HCT116 (cell line): ENCODE data around the gene TP53RK.

Source experiments
- CBX3 ChIP-seq: IDR thresholded peaks from 2 replicates; pipeline ENCODE4 v1.6.1; 2012; ENCODE audit warnings: low read depth
- EZH2 ChIP-seq: fragments of 200-600 bp; sonication (generic); IDR thresholded peaks from 2 replicates; pipeline ENCODE4 v1.6.1; 2017; ENCODE audit warnings: antibody characterized with exemption, mixed run types
- JUND ChIP-seq: IDR thresholded peaks from 2 replicates; pipeline ENCODE4 v1.6.1; 2012
- POLR2A ChIP-seq: IDR thresholded peaks from 2 replicates; pipeline ENCODE4 v1.7.0; 2011; ENCODE audit warnings: borderline replicate concordance; ENCODE audit not compliant: insufficient read depth, insufficient read length; ENCODE audit errors: extremely low read depth
- POLR2AphosphoS5 ChIP-seq: IDR thresholded peaks from 2 replicates; pipeline ENCODE4 v1.6.1; 2011; ENCODE audit warnings: mild to moderate bottlenecking, low read depth, low read length, moderate library complexity
- RAD21 ChIP-seq: IDR thresholded peaks from 2 replicates; pipeline ENCODE4 v1.6.1; 2012; ENCODE audit warnings: low read depth, mild to moderate bottlenecking
- SRF ChIP-seq: IDR thresholded peaks from 2 replicates; pipeline ENCODE4 v1.6.1; 2012; ENCODE audit warnings: low read depth
- YY1 ChIP-seq: IDR thresholded peaks from 2 replicates; pipeline ENCODE4 v1.6.1; 2011; ENCODE audit warnings: low read length, low read depth, moderate library complexity, mild to moderate bottlenecking; ENCODE audit not compliant: insufficient replicate concordance; ENCODE audit errors: extremely low read depth
- ZFX ChIP-seq: fragments of 450-650 bp; IDR thresholded peaks from 2 replicates; pipeline ENCODE4 v1.6.1; 2017
- ZNF274 ChIP-seq: fragments of 200-500 bp; sonication (Bioruptor generic); IDR thresholded peaks from 2 replicates; pipeline ENCODE4 v1.6.1; 2014; ENCODE audit warnings: mild to moderate bottlenecking, low read depth, low read length, inconsistent platforms
- TF ChIP-seq, protein P1 (sequence below), 3 experiments: fragments of 200-600 bp in 1 of 3; sonication (generic) in 1 of 3; IDR thresholded peaks in 2 of 3; conservative IDR thresholded peaks in 1 of 3; 2 replicates each; pipeline ENCODE4 v1.5.1; 2012 to 2017; ENCODE audit warnings: low read depth in 2 of 3, low read length in 2 of 3, antibody characterized with exemption in 1 of 3, borderline replicate concordance in 1 of 3, control low read depth in 1 of 3, mild to moderate bottlenecking in 1 of 3, mixed read lengths in 1 of 3, mixed run types in 1 of 3, moderate library complexity in 1 of 3; ENCODE audit not compliant: insufficient read depth in 1 of 3

- TF ChIP-seq RAD21 = no peak
- TF ChIP-seq EZH2 = no peak
- no peak for TF ChIP-seq YY1
- TF ChIP-seq, protein P1, sequence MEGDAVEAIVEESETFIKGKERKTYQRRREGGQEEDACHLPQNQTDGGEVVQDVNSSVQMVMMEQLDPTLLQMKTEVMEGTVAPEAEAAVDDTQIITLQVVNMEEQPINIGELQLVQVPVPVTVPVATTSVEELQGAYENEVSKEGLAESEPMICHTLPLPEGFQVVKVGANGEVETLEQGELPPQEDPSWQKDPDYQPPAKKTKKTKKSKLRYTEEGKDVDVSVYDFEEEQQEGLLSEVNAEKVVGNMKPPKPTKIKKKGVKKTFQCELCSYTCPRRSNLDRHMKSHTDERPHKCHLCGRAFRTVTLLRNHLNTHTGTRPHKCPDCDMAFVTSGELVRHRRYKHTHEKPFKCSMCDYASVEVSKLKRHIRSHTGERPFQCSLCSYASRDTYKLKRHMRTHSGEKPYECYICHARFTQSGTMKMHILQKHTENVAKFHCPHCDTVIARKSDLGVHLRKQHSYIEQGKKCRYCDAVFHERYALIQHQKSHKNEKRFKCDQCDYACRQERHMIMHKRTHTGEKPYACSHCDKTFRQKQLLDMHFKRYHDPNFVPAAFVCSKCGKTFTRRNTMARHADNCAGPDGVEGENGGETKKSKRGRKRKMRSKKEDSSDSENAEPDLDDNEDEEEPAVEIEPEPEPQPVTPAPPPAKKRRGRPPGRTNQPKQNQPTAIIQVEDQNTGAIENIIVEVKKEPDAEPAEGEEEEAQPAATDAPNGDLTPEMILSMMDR (IDR thresholded peaks at IDR 0.05 in 2 of 3, conservative IDR thresholded peaks at IDR 0.05 in 1 of 3; ENCODE audit: borderline replicate concordance in 1 of 3, insufficient read depth in 1 of 3, low read depth in 2 of 3, low read length in 2 of 3) = no peak
- TF ChIP-seq ZFX = no peak
- TF ChIP-seq ZNF274 = no peak
- TF ChIP-seq SRF = no peak
- no peak for TF ChIP-seq POLR2A
- TF ChIP-seq CBX3 = no peak
- TF ChIP-seq POLR2AphosphoS5 = no peak
- no peak for TF ChIP-seq JUND
Observed at GRCh38 chr20:46674253-46675083, 14.8 kb downstream of the TP53RK start.
